ENCODE results near the gene SLC25A13.

Gene SLC25A13

GRCh38 chr7:96114190-96114589 is 207.7 kb downstream of the SLC25A13 start:
- Histone ChIP-seq H3K9me3 (replicated peaks; ENCODE audit: insufficient read depth, low read length) (no peaks in the 10 kb centered on the region), H3K9ac (ENCODE audit: low read length) (no peak overlapping the region), H3K4me1 (ENCODE audit: low read length) (no peaks in the 10 kb centered on the region), H3K36me3 (replicated peaks; ENCODE audit: insufficient read depth, low read length) (no peaks in the 10 kb centered on the region), H4K20me1 (ENCODE audit: insufficient read depth, low read length) (no peaks in the 10 kb centered on the region), H2AFZ (ENCODE audit: low read length) (no peak overlapping the region), H3K27ac (ENCODE audit: low read length) (no peak overlapping the region), H3K79me2 (ENCODE audit: low read length) (no peaks in the 10 kb centered on the region), H3K4me2 (ENCODE audit: low read depth, low read length) (no peak overlapping the region), H3K27me3 (replicated peaks; ENCODE audit: insufficient read depth, low read length) (no peaks in the 10 kb centered on the region), H3K4me3 (ENCODE audit: low read length) (no peak overlapping the region), H3F3A (ENCODE audit: insufficient read depth, low read length) (no peaks in the 10 kb centered on the region), H3K9me2 (replicated peaks; ENCODE audit: insufficient read depth, low read length) (no peaks in the 10 kb centered on the region)
- TF ChIP-seq EZH2 (optimal IDR thresholded peaks at IDR 0.05; ENCODE audit: low read depth, low read length) (no peak), EZH2phosphoT487 (IDR thresholded peaks at IDR 0.05; ENCODE audit: low read length) (no peak), CTCF (IDR thresholded peaks at IDR 0.05; ENCODE audit: low read length) (no peak)
- DNase-seq: no peak

GRCh38 chr7:96111405-96111804 is 210.5 kb downstream of the SLC25A13 start:
- H3K27me3 ChIP-seq (replicated peaks; ENCODE audit: insufficient read depth, low read length): no peaks in the 10 kb centered on the region
- DNase-seq: no peak
- no peak for TF ChIP-seq CTCF (IDR thresholded peaks at IDR 0.05; ENCODE audit: low read length)
- TF ChIP-seq EZH2phosphoT487 (IDR thresholded peaks at IDR 0.05; ENCODE audit: low read length): no peak
- no peak for TF ChIP-seq EZH2 (optimal IDR thresholded peaks at IDR 0.05; ENCODE audit: low read depth, low read length)

GRCh38 chr7:96104984-96105383 is 216.9 kb downstream of the SLC25A13 start:
- Histone ChIP-seq H3K36me3 (replicated peaks; ENCODE audit: insufficient read depth, low read length) (no peaks in the 10 kb centered on the region), H3K79me2 (ENCODE audit: low read length) (no peaks in the 10 kb centered on the region), H3K27ac (ENCODE audit: low read length) (no peak overlapping the region)

More at GRCh38 chr7:96111405-96111804, 210.5 kb downstream of the SLC25A13 start:
- no peak overlapping the region for H2AFZ ChIP-seq (ENCODE audit: low read length)
- no peaks in the 10 kb centered on the region for H4K20me1 ChIP-seq (ENCODE audit: insufficient read depth, low read length)
- no peak overlapping the region for H3K4me3 ChIP-seq (ENCODE audit: low read length)
- no peak overlapping the region for H3K27ac ChIP-seq (ENCODE audit: low read length)
- H3K9me3 ChIP-seq (replicated peaks; ENCODE audit: insufficient read depth, low read length): no peaks in the 10 kb centered on the region
- no peaks in the 10 kb centered on the region for H3K4me1 ChIP-seq (ENCODE audit: low read length)
- H3F3A ChIP-seq (ENCODE audit: insufficient read depth, low read length): no peaks in the 10 kb centered on the region
- no peaks in the 10 kb centered on the region for H3K36me3 ChIP-seq (replicated peaks; ENCODE audit: insufficient read depth, low read length)
- H3K9ac ChIP-seq (ENCODE audit: low read length): no peak overlapping the region
- H3K9me2 ChIP-seq (replicated peaks; ENCODE audit: insufficient read depth, low read length): no peaks in the 10 kb centered on the region
- no peaks in the 10 kb centered on the region for H3K79me2 ChIP-seq (ENCODE audit: low read length)
- H3K4me2 ChIP-seq (ENCODE audit: low read depth, low read length): no peak overlapping the region

More at GRCh38 chr7:96104984-96105383, 216.9 kb downstream of the SLC25A13 start:
- Histone ChIP-seq H3K4me2 (ENCODE audit: low read depth, low read length) (no peak overlapping the region), H2AFZ (ENCODE audit: low read length) (no peak overlapping the region), H3K4me3 (ENCODE audit: low read length) (no peak overlapping the region), H3K27me3 (replicated peaks; ENCODE audit: insufficient read depth, low read length) (no peaks in the 10 kb centered on the region), H3F3A (ENCODE audit: insufficient read depth, low read length) (no peaks in the 10 kb centered on the region), H3K9me3 (replicated peaks; ENCODE audit: insufficient read depth, low read length) (no peaks in the 10 kb centered on the region), H3K9ac (ENCODE audit: low read length) (no peak overlapping the region), H3K9me2 (replicated peaks; ENCODE audit: insufficient read depth, low read length) (no peaks in the 10 kb centered on the region), H3K4me1 (ENCODE audit: low read length) (no peaks in the 10 kb centered on the region), H4K20me1 (ENCODE audit: insufficient read depth, low read length) (no peaks in the 10 kb centered on the region)
- DNase-seq: no peak
- no peak for TF ChIP-seq EZH2 (optimal IDR thresholded peaks at IDR 0.05; ENCODE audit: low read depth, low read length)
- no peak for TF ChIP-seq CTCF (IDR thresholded peaks at IDR 0.05; ENCODE audit: low read length)
- no peak for TF ChIP-seq EZH2phosphoT487 (IDR thresholded peaks at IDR 0.05; ENCODE audit: low read length)

Data from MM.1S (cell line).